OCI-LY7 (cell line): ENCODE data around the gene KCNH1. TPM values are rescaled to one million over a fixed set of nuclear protein-coding genes. Genes with fewer than 3 reads are reported as not detected.

Experiments used
- BruUV-seq: library from RNA; stranded (reverse); fragments of 400-500 nt; replicated peaks from 2 replicates; lab custom pipeline; 2021; lab: Mats Ljungman, UMichigan
- CTCF ChIA-PET: fragments of 300-600 bp; sonication (Branson Sonifier 250); formaldehyde crosslinking; loops from one replicate; lab custom pipeline; 2022; ENCODE audit warnings: antibody characterized with exemption; ENCODE audit not compliant: unreplicated experiment; lab: Charles Lee
- POLR2A ChIA-PET: fragments of 300-600 bp; sonication (Branson Sonifier 250); formaldehyde crosslinking; loops from one replicate; lab custom pipeline; 2022; ENCODE audit warnings: antibody characterized with exemption; lab: Charles Lee
- DNase-seq: peaks from one replicate; pipeline ENCODE4 v3.0.0-alpha.2; 2015; ENCODE audit warnings: low spot score
- H2AFZ ChIP-seq: fragments of 200-600 bp; sonication (generic), shearing (Covaris generic); 2 replicates; pipeline ENCODE4 v1.6.1; 2014; ENCODE audit warnings: mild to moderate bottlenecking, antibody characterized with exemption, low read length, moderate library complexity
- H3K27ac ChIP-seq: fragments of 200-600 bp; sonication (generic); 2 replicates; pipeline ENCODE4 v1.5.1; 2014; ENCODE audit warnings: mixed run types, low read depth, mild to moderate bottlenecking, moderate library complexity, low read length, inconsistent platforms; ENCODE audit not compliant: poor library complexity, severe bottlenecking
- H3K36me3 ChIP-seq: fragments of 200-600 bp; sonication (generic); 2 replicates; pipeline ENCODE4 v1.6.1; 2014; ENCODE audit warnings: mild to moderate bottlenecking, antibody characterized with exemption, low read length, moderate library complexity, mixed read lengths; ENCODE audit not compliant: insufficient read depth
- H3K4me1 ChIP-seq: fragments of 200-600 bp; sonication (generic); 2 replicates; pipeline ENCODE4 v1.5.1; 2014; ENCODE audit warnings: mild to moderate bottlenecking, low read length; ENCODE audit not compliant: insufficient read depth, poor library complexity, severe bottlenecking
- H3K4me2 ChIP-seq: fragments of 200-600 bp; sonication (generic); 2 replicates; pipeline ENCODE4 v1.6.1; 2014; ENCODE audit warnings: mild to moderate bottlenecking, low read length
- H3K4me3 ChIP-seq: fragments of 200-600 bp; sonication (generic); 2 replicates; pipeline ENCODE4 v1.5.1; 2014; ENCODE audit warnings: mild to moderate bottlenecking, low read depth, low read length; ENCODE audit not compliant: poor library complexity, severe bottlenecking
- H3K79me2 ChIP-seq: fragments of 200-600 bp; sonication (generic); 2 replicates; pipeline ENCODE4 v1.6.1; 2016; ENCODE audit warnings: low read depth, mild to moderate bottlenecking, low read length, moderate library complexity, mixed read lengths; ENCODE audit not compliant: insufficient read depth
- H3K9me2 ChIP-seq: fragments of 200-600 bp; sonication (generic); 2 replicates; pipeline ENCODE4 v1.6.1; 2016; ENCODE audit warnings: mild to moderate bottlenecking, low read length, mixed read lengths; ENCODE audit not compliant: insufficient read depth
- H3K9me3 ChIP-seq: fragments of 200-600 bp; sonication (generic); 2 replicates; pipeline ENCODE4 v1.6.1; 2014; ENCODE audit warnings: mild to moderate bottlenecking, mixed run types, low read length, mixed read lengths
- H4K20me1 ChIP-seq: fragments of 200-600 bp; sonication (generic); 2 replicates; pipeline ENCODE4 v1.6.1; 2014; ENCODE audit warnings: mild to moderate bottlenecking, antibody characterized with exemption, low read length, moderate library complexity, mixed read lengths; ENCODE audit not compliant: insufficient read depth
- EZH2phosphoT487 ChIP-seq: fragments of 200-600 bp; sonication (generic); IDR thresholded peaks from 2 replicates; pipeline ENCODE4 v1.6.1; 2018; ENCODE audit warnings: low read depth, borderline replicate concordance, mild to moderate bottlenecking, mixed run types, antibody characterized with exemption, low read length, moderate library complexity, mixed read lengths
- intact Hi-C: fragments of 100-400 bp; cut with micrococcal nuclease; formaldehyde crosslinking; loops from one replicate; pipeline ENCODE4 v1.10.0; 2022; ENCODE audit not compliant: unreplicated experiment
- total RNA-seq, 2 experiments: library from RNA; depleted of rRNA in 1 of 2; stranded (reverse); fragments of >200 nt in 1 of 2; shearing (Covaris generic) in 1 of 2; gene quantifications; 2 replicates each; pipeline ENCODE4 v1.2.3, GENCODE V29; 2014 to 2022
- TF ChIP-seq, protein P1 (sequence below): fragments of 200-600 bp; sonication (generic); conservative IDR thresholded peaks from 2 replicates; pipeline ENCODE4 v1.5.1; 2014; ENCODE audit warnings: mild to moderate bottlenecking, antibody characterized with exemption, low read length, moderate library complexity, mixed read lengths

The KCNH1 gene
- total RNA-seq, 2 experiments from 2014 or later = not detected

DNA sequence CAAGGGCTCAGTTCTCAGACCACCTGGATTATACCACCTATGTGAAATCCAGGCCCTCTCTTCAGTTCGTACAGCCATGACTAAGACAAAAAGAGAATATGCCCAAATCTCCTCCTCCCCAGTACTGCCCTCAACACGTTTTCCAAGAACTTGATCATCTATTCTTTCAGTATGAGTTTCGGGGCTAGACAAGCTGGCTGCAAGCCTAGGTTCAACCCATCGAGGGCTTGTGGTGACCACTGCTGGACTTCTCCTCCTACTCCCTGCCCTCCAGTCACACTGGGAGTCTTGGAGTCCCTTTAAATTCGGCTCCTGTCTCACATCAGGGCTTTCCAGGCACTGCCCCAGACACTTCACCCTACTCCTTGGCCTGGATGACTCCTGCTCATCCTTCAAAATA is 352.3 kb downstream of the KCNH1 start:
- Histone ChIP-seq H2AFZ (no peak overlapping the region), H3K4me2 (no peak overlapping the region), H3K4me3 (no peak overlapping the region), H3K9me2 (no peaks in the 10 kb centered on the region), H4K20me1 (no peaks in the 10 kb centered on the region), H3K27ac (no peak overlapping the region), H3K4me1 (no peaks in the 10 kb centered on the region), H3K9me3 (no peaks in the 10 kb centered on the region), H3K36me3 (no peaks in the 10 kb centered on the region), H3K79me2 (no peaks in the 10 kb centered on the region)
- ChIA-PET CTCF (no interaction called here), POLR2A (no interaction called here)
- no peak for TF ChIP-seq EZH2phosphoT487
- TF ChIP-seq, protein P1, sequence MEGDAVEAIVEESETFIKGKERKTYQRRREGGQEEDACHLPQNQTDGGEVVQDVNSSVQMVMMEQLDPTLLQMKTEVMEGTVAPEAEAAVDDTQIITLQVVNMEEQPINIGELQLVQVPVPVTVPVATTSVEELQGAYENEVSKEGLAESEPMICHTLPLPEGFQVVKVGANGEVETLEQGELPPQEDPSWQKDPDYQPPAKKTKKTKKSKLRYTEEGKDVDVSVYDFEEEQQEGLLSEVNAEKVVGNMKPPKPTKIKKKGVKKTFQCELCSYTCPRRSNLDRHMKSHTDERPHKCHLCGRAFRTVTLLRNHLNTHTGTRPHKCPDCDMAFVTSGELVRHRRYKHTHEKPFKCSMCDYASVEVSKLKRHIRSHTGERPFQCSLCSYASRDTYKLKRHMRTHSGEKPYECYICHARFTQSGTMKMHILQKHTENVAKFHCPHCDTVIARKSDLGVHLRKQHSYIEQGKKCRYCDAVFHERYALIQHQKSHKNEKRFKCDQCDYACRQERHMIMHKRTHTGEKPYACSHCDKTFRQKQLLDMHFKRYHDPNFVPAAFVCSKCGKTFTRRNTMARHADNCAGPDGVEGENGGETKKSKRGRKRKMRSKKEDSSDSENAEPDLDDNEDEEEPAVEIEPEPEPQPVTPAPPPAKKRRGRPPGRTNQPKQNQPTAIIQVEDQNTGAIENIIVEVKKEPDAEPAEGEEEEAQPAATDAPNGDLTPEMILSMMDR = no peak
- DNase-seq = no peak
- intact Hi-C loops = no loop called here
- no TSS peak for BruUV-seq

DNA sequence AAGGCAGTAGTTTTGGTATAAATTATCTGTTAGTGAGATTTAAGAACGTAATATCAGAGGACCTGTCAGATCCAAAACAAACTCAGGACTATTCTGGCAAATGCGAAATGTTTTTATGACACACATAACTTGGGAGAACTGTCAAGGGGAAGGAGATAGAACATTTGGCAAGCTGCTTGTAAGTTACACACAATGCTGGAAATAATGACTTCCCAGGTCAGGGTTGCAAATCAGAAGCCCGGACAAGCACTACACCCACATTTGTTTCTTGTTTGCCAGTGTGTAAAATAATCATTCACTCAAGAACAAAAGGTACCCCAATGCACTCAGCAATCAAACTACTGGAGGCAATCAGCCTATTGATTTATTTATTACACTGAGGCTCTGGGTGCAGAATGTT is 354.7 kb downstream of the KCNH1 start:
- Histone ChIP-seq H3K36me3 (no peaks in the 10 kb centered on the region), H3K4me2 (no peak overlapping the region), H3K79me2 (no peaks in the 10 kb centered on the region), H3K9me3 (no peaks in the 10 kb centered on the region), H2AFZ (no peak overlapping the region), H4K20me1 (no peaks in the 10 kb centered on the region), H3K9me2 (no peaks in the 10 kb centered on the region), H3K27ac (no peak overlapping the region), H3K4me3 (no peak overlapping the region), H3K4me1 (no peaks in the 10 kb centered on the region)
- no peak for DNase-seq
- ChIA-PET POLR2A (no interaction called here), CTCF (no interaction called here)
- TF ChIP-seq, protein P1 = no peak
- TF ChIP-seq EZH2phosphoT487 = no peak
- intact Hi-C loops = no loop called here
- no TSS peak for BruUV-seq

DNA sequence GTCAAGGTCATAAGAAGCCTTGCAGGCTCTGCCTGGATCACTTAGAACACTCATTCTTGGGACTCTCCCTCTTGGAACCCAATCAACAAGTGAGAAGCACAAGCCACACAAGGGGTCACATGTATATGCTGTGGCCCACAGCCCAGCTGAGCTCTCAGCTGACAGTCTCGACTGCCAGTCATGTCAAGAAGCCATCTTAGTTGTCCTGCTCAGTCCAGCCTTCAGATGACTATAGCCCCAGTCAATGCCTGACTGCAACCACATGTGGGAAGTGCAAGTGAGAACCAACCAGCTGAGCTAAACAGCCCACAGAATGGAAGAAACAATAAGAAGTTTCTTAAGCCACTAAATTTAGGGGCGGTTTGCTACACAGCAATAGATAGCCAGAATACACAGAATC is 356.0 kb downstream of the KCNH1 start:
- ChIA-PET POLR2A (no interaction called here), CTCF (no interaction called here)
- intact Hi-C loops = no loop called here
- H3K79me2 ChIP-seq = no peaks in the 10 kb centered on the region
- no peaks in the 10 kb centered on the region for H3K9me2 ChIP-seq
- no peak overlapping the region for H3K27ac ChIP-seq
- no peaks in the 10 kb centered on the region for H3K36me3 ChIP-seq
- H3K4me3 ChIP-seq = no peak overlapping the region
- BruUV-seq = no TSS peak
- H2AFZ ChIP-seq = no peak overlapping the region
- no peaks in the 10 kb centered on the region for H3K9me3 ChIP-seq
- H3K4me2 ChIP-seq = no peak overlapping the region
- no peak for DNase-seq
- TF ChIP-seq EZH2phosphoT487 = no peak
- TF ChIP-seq, protein P1 = no peak
- no peaks in the 10 kb centered on the region for H4K20me1 ChIP-seq
- H3K4me1 ChIP-seq = no peaks in the 10 kb centered on the region
